Measurements from ENCODE around the gene USP25. TPM values are rescaled to one million over a fixed set of nuclear protein-coding genes. Genes with fewer than 3 reads are reported as not detected.
A peak's percentile ranks its signal among the peaks of the same experiment; 100 is the strongest.

USP25 gene
- total RNA-seq, 6 donors from 2014 or later = 44.1 to 120 (median 61.5) TPM

- peaks cover 3 to 11% (median 7%) of the 10 kb centered on the region in 4 donors for H3K4me1 ChIP-seq
- no peaks in the 10 kb centered on the region for H3K36me3 ChIP-seq
- DNase-seq (no peak), ATAC-seq (ENCODE audit: low FRiP score in 2 of 2) (no peak)
- no peak for TF ChIP-seq EP300 (IDR thresholded peaks at IDR 0.05)
- no peak for TF ChIP-seq CTCF (IDR thresholded peaks at IDR 0.05)
- no peak for TF ChIP-seq POLR2AphosphoS5 (IDR thresholded peaks at IDR 0.05)
- no peak for TF ChIP-seq POLR2A (IDR thresholded peaks at IDR 0.05)
- no peak overlapping the region for H3K4me3 ChIP-seq
- no peaks in the 10 kb centered on the region for H3K27me3 ChIP-seq
- no peaks in the 10 kb centered on the region for H3K9me3 ChIP-seq
- no peak overlapping the region for H3K27ac ChIP-seq
- 92 to 94% methylated on average over 6 of the region's 6 CpGs for WGBS, 2 donors
These were observed 41.5 kb downstream of the USP25 start for GRCh38 chr21:15771311-15771710.

DNA sequence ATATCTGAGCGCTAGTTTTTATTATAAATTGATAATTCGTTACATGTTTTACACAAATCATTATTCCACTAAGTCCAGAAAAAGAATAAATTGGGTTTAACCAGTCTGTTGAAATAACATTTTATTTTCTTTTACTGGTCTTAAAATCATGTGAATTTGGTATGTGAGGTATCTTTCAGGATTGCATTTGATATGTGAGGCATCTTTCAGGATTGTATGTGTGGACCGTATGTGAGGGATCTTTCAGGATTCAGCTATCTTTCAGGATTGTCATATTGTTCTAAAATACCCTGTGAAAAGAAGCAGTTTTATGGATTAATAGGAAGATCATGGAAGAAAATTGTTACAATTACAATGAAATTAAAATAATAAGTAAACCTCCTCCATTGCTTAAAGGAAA lies 42.9 kb downstream of the USP25 start:
- no peak overlapping the region for H3K27ac ChIP-seq
- no peak overlapping the region for H3K4me3 ChIP-seq
- no peaks in the 10 kb centered on the region for H3K27me3 ChIP-seq
- no peaks in the 10 kb centered on the region for H3K36me3 ChIP-seq
- 96 to 98% methylated on average over 3 of the region's 3 CpGs for WGBS, 2 donors
- ATAC-seq (ENCODE audit: low FRiP score in 2 of 2) (no peak), DNase-seq (no peak)
- TF ChIP-seq CTCF (IDR thresholded peaks at IDR 0.05) (no peak), EP300 (IDR thresholded peaks at IDR 0.05) (no peak)
- H3K9me3 ChIP-seq = no peaks in the 10 kb centered on the region
- peaks cover 3 to 14% (median 7%) of the 10 kb centered on the region in 4 donors for H3K4me1 ChIP-seq

DNA sequence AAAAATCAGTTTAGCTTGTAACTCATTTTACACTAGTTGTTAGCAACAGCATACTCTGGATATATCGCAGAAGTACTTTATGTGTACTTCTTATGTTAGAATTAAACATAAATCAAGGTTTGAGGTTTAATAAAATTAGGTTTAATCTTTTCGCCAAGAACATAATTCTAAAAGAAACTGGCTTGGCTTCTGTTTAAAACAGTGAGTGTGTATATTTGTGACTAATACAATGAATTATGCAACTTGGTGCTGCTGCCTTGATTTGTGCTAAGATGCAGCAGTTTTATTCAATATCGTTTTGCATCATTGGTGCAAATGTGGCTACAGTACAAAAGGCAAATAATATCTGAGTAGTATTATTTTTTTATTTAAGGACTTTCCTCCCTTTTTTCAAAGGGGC lies 44.8 kb downstream of the USP25 start:
- no peak overlapping the region for H3K27ac ChIP-seq
- peaks cover 0 to 14% (median 5%) of the 10 kb centered on the region in 4 donors for H3K4me1 ChIP-seq
- no peak overlapping the region for H3K4me3 ChIP-seq
- no peaks in the 10 kb centered on the region for H3K27me3 ChIP-seq
- 85 to 92% methylated on average over 3 of the region's 3 CpGs for WGBS, 2 donors
- TF ChIP-seq CTCF (IDR thresholded peaks at IDR 0.05) = no peak
- TF ChIP-seq POLR2A (IDR thresholded peaks at IDR 0.05) = no peak
- TF ChIP-seq EP300 (IDR thresholded peaks at IDR 0.05) = no peak
- TF ChIP-seq POLR2AphosphoS5 (IDR thresholded peaks at IDR 0.05) = no peak
- ATAC-seq (ENCODE audit: low FRiP score in 2 of 2) (no peak), DNase-seq (no peak)
- no peaks in the 10 kb centered on the region for H3K9me3 ChIP-seq
- no peaks in the 10 kb centered on the region for H3K36me3 ChIP-seq

GRCh38 chr21:15775291-15775690 lies 45.5 kb downstream of the USP25 start:
- TF ChIP-seq EP300 (IDR thresholded peaks at IDR 0.05) = no peak
- TF ChIP-seq POLR2AphosphoS5 (IDR thresholded peaks at IDR 0.05) = no peak
- no peak for TF ChIP-seq CTCF (IDR thresholded peaks at IDR 0.05)
- TF ChIP-seq POLR2A (IDR thresholded peaks at IDR 0.05) = no peak
- H3K4me3 ChIP-seq = no peak overlapping the region
- no peak for ATAC-seq (ENCODE audit: low FRiP score in 2 of 2)
- peak in 1 of 2 donors; percentile 28 for DNase-seq
- no peaks in the 10 kb centered on the region for H3K9me3 ChIP-seq
- H3K27me3 ChIP-seq = no peaks in the 10 kb centered on the region
- H3K36me3 ChIP-seq = no peaks in the 10 kb centered on the region
- WGBS, 2 donors = 85 to 100% methylated on average over 4 of the region's 4 CpGs
- H3K4me1 ChIP-seq = peaks cover 0 to 14% (median 5%) of the 10 kb centered on the region in 4 donors
- H3K27ac ChIP-seq = no peak overlapping the region

DNA sequence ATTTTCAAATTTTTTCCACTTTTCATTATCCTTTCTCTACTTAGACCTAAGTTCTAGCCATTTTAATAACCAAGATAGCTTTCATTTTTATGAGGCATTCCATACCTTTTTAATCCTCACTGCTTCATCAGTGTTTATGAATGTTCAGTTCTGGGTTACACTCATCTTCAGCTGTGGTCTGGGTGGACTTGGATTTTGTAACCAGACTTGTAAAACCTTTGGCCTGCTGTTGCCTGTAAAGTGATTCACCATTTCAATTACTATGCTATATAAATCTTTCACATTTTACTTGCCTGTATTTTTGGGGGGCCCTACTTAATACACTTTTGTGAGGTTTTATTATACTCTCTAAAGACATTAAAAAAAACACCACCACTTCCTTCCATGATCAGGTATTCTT lies 46.2 kb downstream of the USP25 start:
- TF ChIP-seq EP300 (IDR thresholded peaks at IDR 0.05) = no peak
- no peak for TF ChIP-seq CTCF (IDR thresholded peaks at IDR 0.05)
- no peak for TF ChIP-seq POLR2AphosphoS5 (IDR thresholded peaks at IDR 0.05)
- no peak for TF ChIP-seq POLR2A (IDR thresholded peaks at IDR 0.05)
- ATAC-seq (ENCODE audit: low FRiP score in 2 of 2) (no peak), DNase-seq (no peak)
- Histone ChIP-seq H3K27me3 (no peaks in the 10 kb centered on the region), H3K9me3 (no peaks in the 10 kb centered on the region), H3K4me1 (peaks cover 0 to 12% (median 5%) of the 10 kb centered on the region in 4 donors), H3K27ac (no peak overlapping the region), H3K36me3 (no peaks in the 10 kb centered on the region), H3K4me3 (no peak overlapping the region)
